Measurements from ENCODE around the gene IL16.

The IL16 gene

DNA sequence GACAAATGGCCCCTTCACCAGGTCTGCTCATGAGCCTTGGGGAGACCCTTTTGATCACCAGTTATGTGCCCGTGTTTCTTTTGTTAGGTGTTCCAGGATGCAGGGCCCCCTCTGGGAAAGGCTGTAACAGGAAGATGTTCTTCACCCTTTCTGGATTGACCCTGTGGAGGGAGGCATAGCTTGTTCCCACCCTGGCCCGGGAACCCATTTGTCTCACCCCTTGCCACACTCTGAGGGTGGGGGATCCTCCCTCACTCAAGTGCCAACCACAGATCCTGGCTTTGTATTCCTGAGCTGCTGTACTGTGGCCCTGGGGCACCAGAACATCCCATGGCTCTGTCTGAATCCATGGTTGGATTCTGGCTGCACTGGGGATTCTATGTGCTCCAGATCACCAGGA, 18.9 kb downstream of the IL16 start:
- no peaks in the 10 kb centered on the region for H3K27me3 ChIP-seq (ENCODE audit: insufficient read depth, low read depth, severe bottlenecking)
- no peak overlapping the region for H3K27ac ChIP-seq
- no peaks in the 10 kb centered on the region for H3K36me3 ChIP-seq
- TF ChIP-seq, protein P1, sequence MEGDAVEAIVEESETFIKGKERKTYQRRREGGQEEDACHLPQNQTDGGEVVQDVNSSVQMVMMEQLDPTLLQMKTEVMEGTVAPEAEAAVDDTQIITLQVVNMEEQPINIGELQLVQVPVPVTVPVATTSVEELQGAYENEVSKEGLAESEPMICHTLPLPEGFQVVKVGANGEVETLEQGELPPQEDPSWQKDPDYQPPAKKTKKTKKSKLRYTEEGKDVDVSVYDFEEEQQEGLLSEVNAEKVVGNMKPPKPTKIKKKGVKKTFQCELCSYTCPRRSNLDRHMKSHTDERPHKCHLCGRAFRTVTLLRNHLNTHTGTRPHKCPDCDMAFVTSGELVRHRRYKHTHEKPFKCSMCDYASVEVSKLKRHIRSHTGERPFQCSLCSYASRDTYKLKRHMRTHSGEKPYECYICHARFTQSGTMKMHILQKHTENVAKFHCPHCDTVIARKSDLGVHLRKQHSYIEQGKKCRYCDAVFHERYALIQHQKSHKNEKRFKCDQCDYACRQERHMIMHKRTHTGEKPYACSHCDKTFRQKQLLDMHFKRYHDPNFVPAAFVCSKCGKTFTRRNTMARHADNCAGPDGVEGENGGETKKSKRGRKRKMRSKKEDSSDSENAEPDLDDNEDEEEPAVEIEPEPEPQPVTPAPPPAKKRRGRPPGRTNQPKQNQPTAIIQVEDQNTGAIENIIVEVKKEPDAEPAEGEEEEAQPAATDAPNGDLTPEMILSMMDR (IDR thresholded peaks at IDR 0.05; ENCODE audit: low read depth, low read length): no peak
- H3K4me3 ChIP-seq (ENCODE audit: low read depth, low read length): no peak overlapping the region
- no peak for DNase-seq
- H3K9me3 ChIP-seq (ENCODE audit: severe bottlenecking): peaks cover 8% of the 10 kb centered on the region

DNA sequence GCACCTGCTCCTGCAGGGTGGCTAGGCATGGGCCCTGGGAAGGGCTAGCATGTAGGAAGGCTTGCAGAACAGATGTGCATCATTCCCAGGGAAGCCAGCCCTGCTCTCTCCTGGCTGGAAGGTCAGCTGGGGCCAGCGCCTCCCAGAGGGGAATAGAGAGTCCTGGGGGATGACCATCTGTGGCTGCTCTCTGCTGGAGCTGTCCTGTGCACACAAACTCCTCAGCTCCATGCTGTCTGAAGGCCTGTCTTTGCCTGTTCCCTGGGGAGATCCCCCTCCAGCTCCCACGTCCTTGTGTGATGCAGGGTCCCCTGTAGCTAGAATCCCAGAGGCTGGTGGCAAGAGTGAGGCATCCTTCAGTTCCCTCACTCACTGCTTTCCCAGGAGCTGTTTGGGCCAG, 19.3 kb downstream of the IL16 start:
- Histone ChIP-seq H3K27me3 (ENCODE audit: insufficient read depth, low read depth, severe bottlenecking) (no peaks in the 10 kb centered on the region), H3K4me3 (ENCODE audit: low read depth, low read length) (no peak overlapping the region), H3K9me3 (ENCODE audit: severe bottlenecking) (peaks cover 8% of the 10 kb centered on the region), H3K27ac (no peak overlapping the region), H3K36me3 (no peaks in the 10 kb centered on the region)
- TF ChIP-seq, protein P1 (IDR thresholded peaks at IDR 0.05; ENCODE audit: low read depth, low read length): 0 out of 2 replicates have a peak, but pooled peaks have one; percentile 3
- DNase-seq: no peak

GRCh38 chr15:81216422-81216821, 19.7 kb downstream of the IL16 start:
- H3K27ac ChIP-seq: no peak overlapping the region
- no peaks in the 10 kb centered on the region for H3K27me3 ChIP-seq (ENCODE audit: insufficient read depth, low read depth, severe bottlenecking)
- peaks cover 8% of the 10 kb centered on the region for H3K9me3 ChIP-seq (ENCODE audit: severe bottlenecking)
- H3K36me3 ChIP-seq: no peaks in the 10 kb centered on the region
- H3K4me3 ChIP-seq (ENCODE audit: low read depth, low read length): no peak overlapping the region
- DNase-seq: no peak
- TF ChIP-seq, protein P1 (IDR thresholded peaks at IDR 0.05; ENCODE audit: low read depth, low read length): no peak

DNA sequence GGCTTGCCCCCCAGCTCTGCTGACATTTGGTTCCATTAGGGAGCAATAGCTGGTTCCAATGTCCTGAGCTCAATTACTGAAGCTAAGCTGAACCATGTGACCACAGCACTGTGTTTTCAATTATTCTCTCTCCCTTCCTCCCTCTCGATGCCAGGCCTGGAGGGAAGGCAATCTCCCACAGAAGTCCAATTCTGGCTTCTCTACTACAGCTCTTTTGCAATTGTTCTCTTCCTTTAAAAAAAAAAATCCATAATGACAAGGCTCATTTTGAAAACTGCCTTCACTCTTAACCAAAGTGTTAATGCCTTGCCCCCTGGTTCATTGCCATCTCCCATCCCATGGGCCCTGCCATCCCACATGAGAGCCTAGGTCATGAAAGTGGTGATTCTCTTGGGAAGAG, 24.8 kb downstream of the IL16 start:
- Histone ChIP-seq H3K27me3 (ENCODE audit: insufficient read depth, low read depth, severe bottlenecking) (no peaks in the 10 kb centered on the region), H3K4me3 (ENCODE audit: low read depth, low read length) (no peak overlapping the region), H3K36me3 (no peaks in the 10 kb centered on the region), H3K27ac (no peak overlapping the region), H3K9me3 (ENCODE audit: severe bottlenecking) (no peaks in the 10 kb centered on the region)
- TF ChIP-seq, protein P1 (IDR thresholded peaks at IDR 0.05; ENCODE audit: low read depth, low read length): no peak
- DNase-seq: no peak

DNA sequence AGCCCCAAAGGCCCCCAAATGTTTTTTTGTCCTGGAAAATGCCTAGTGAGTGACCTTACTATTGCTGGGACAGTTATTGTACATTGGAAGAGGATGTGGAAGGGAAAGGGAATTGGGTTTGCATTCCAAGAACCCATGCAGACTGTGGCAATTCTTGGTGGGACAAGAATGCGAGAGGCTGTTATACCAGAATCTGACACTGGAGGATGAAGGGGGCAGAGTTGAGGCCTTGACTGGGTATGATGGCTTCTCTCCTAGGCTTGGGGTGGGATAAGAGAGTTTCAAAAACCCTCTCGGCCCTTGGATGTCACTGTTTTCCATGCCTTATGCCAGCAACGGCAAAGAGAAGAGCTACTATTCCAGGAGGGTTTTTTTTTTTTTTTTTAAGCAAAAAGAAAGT, 25.3 kb downstream of the IL16 start:
- Histone ChIP-seq H3K27me3 (ENCODE audit: insufficient read depth, low read depth, severe bottlenecking) (no peaks in the 10 kb centered on the region), H3K36me3 (no peaks in the 10 kb centered on the region), H3K4me3 (ENCODE audit: low read depth, low read length) (no peak overlapping the region), H3K9me3 (ENCODE audit: severe bottlenecking) (no peaks in the 10 kb centered on the region), H3K27ac (no peak overlapping the region)
- no peak for DNase-seq
- TF ChIP-seq, protein P1 (IDR thresholded peaks at IDR 0.05; ENCODE audit: low read depth, low read length): no peak

DNA sequence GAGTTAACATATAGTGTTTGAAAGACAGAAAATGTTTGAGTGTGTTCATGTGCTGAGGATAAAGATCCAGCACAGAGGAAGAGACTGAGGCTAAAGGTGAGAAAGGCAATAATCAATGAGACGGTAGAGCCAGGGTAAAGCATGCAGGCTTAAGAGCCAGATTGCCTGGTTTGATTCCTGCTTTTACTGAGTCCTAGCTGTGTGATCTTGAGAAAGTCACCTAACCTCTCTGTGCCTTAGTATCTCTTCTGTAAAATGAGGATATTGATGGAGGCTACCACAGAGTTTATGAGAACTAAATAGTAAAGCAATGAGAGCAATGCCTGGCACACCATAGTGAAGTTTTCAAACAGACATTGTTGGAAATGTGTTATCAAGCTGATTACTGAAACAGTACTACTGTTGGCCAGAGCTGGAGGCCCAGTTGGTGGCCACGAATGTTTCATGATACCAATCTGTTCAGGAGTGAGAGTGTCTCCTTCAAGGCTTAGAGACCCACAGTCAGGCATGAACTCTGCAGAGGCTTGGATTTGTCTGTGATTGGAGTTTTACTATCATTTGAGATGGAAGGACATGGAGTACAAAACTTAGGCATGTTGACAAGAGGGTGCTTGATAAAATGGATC, 26.8 kb downstream of the IL16 start:
- Histone ChIP-seq H3K36me3 (no peaks in the 10 kb centered on the region), H3K27me3 (ENCODE audit: insufficient read depth, low read depth, severe bottlenecking) (no peaks in the 10 kb centered on the region), H3K4me3 (ENCODE audit: low read depth, low read length) (no peak overlapping the region), H3K27ac (no peak overlapping the region), H3K9me3 (ENCODE audit: severe bottlenecking) (no peaks in the 10 kb centered on the region)
- TF ChIP-seq, protein P1 (IDR thresholded peaks at IDR 0.05; ENCODE audit: low read depth, low read length): no peak
- DNase-seq: no peak

All from WERI-Rb-1 (cell line).